Measurements from ENCODE around the gene TAL2.
A peak's percentile ranks its signal among the peaks of the same experiment; 100 is the strongest.

The TAL2 gene

DNA sequence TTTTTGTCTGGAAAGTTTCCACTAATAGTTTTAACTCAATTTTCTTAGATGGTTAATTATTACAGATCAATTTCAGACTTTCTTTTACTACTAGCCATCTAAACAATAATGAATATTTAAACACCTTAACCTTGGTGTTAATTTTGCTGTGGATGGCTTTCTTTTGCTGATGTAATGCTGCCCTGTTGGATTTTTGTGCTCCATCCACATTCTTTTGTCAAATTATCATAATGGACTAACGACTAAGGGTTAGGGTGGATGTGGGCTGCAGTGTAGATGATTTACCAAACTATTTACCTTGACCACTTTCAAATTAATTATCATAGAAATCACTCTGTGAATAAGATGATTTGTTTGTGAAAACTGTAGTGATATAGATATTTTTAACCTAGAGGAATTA, 16.5 kb downstream of the TAL2 start:
- H3K9me3 ChIP-seq (ENCODE audit: control insufficient read depth, low read length), result no peaks in the 10 kb centered on the region
- H3K4me1 ChIP-seq (ENCODE audit: control insufficient read depth, insufficient read depth, low read length), result no peaks in the 10 kb centered on the region
- no peak overlapping the region for H3K9ac ChIP-seq (ENCODE audit: low read length)
- no peaks in the 10 kb centered on the region for H3K36me3 ChIP-seq (ENCODE audit: control insufficient read depth, insufficient read depth, low read length)
- H3K27me3 ChIP-seq (ENCODE audit: control insufficient read depth, insufficient read depth, low read length), result peaks cover 2% of the 10 kb centered on the region
- no peak overlapping the region for H3K4me3 ChIP-seq (ENCODE audit: low read length)

- Histone ChIP-seq H3K9me3 (ENCODE audit: control insufficient read depth, low read length) (no peaks in the 10 kb centered on the region), H3K9ac (ENCODE audit: low read length) (no peak overlapping the region), H3K4me3 (ENCODE audit: low read length) (no peak overlapping the region), H3K27me3 (ENCODE audit: control insufficient read depth, insufficient read depth, low read length) (no peaks in the 10 kb centered on the region), H3K36me3 (ENCODE audit: control insufficient read depth, insufficient read depth, low read length) (no peaks in the 10 kb centered on the region), H3K4me1 (ENCODE audit: control insufficient read depth, insufficient read depth, low read length) (no peaks in the 10 kb centered on the region)
Observed at GRCh38 chr9:105679257-105680022, 17.2 kb downstream of the TAL2 start.

DNA sequence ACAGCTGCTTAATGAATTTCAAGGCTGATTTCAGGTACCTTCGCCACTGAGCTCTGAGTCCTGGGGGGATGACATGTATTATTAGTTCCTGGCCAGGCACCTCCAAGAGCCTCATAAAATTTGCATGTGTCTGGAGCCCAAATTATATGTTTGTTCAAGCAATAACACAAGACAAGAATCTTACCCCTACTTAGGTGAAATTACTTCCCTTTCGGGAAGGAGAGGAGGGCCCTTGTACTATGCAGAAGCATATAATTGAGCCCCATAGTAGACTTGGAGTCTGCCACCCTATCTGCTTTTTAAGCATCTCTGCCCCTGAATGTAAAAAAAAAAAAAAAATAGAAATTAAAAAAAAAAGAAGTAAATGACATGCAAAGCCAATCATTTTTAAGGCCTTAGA, 19.1 kb downstream of the TAL2 start:
- Histone ChIP-seq H3K4me3 (ENCODE audit: low read length) (no peak overlapping the region), H3K9me3 (ENCODE audit: control insufficient read depth, low read length) (no peaks in the 10 kb centered on the region), H3K4me1 (ENCODE audit: control insufficient read depth, insufficient read depth, low read length) (no peaks in the 10 kb centered on the region), H3K9ac (ENCODE audit: low read length) (no peak overlapping the region), H3K27me3 (ENCODE audit: control insufficient read depth, insufficient read depth, low read length) (no peaks in the 10 kb centered on the region), H3K36me3 (ENCODE audit: control insufficient read depth, insufficient read depth, low read length) (no peaks in the 10 kb centered on the region)

GRCh38 chr9:105681724-105682123, 19.5 kb downstream of the TAL2 start:
- Histone ChIP-seq H3K27me3 (ENCODE audit: control insufficient read depth, insufficient read depth, low read length) (no peaks in the 10 kb centered on the region), H3K4me3 (ENCODE audit: low read length) (no peak overlapping the region), H3K4me1 (ENCODE audit: control insufficient read depth, insufficient read depth, low read length) (no peaks in the 10 kb centered on the region), H3K9ac (ENCODE audit: low read length) (no peak overlapping the region), H3K9me3 (ENCODE audit: control insufficient read depth, low read length) (no peaks in the 10 kb centered on the region), H3K36me3 (ENCODE audit: control insufficient read depth, insufficient read depth, low read length) (no peaks in the 10 kb centered on the region)

GRCh38 chr9:105683688-105684275, 21.5 kb downstream of the TAL2 start:
- Histone ChIP-seq H3K36me3 (ENCODE audit: control insufficient read depth, insufficient read depth, low read length) (no peaks in the 10 kb centered on the region), H3K9me3 (ENCODE audit: control insufficient read depth, low read length) (no peaks in the 10 kb centered on the region), H3K27me3 (ENCODE audit: control insufficient read depth, insufficient read depth, low read length) (no peaks in the 10 kb centered on the region), H3K4me1 (ENCODE audit: control insufficient read depth, insufficient read depth, low read length) (no peaks in the 10 kb centered on the region), H3K4me3 (ENCODE audit: low read length) (no peak overlapping the region), H3K9ac (ENCODE audit: low read length) (no peak overlapping the region)

- no peak overlapping the region for H3K4me3 ChIP-seq (ENCODE audit: low read length)
- H3K9ac ChIP-seq (ENCODE audit: low read length), result no peak overlapping the region
- no peaks in the 10 kb centered on the region for H3K9me3 ChIP-seq (ENCODE audit: control insufficient read depth, low read length)
- no peaks in the 10 kb centered on the region for H3K36me3 ChIP-seq (ENCODE audit: control insufficient read depth, insufficient read depth, low read length)
- H3K4me1 ChIP-seq (ENCODE audit: control insufficient read depth, insufficient read depth, low read length), result no peaks in the 10 kb centered on the region
- H3K27me3 ChIP-seq (ENCODE audit: control insufficient read depth, insufficient read depth, low read length), result no peaks in the 10 kb centered on the region
Observed at GRCh38 chr9:105686936-105687335, 24.7 kb downstream of the TAL2 start.

DNA sequence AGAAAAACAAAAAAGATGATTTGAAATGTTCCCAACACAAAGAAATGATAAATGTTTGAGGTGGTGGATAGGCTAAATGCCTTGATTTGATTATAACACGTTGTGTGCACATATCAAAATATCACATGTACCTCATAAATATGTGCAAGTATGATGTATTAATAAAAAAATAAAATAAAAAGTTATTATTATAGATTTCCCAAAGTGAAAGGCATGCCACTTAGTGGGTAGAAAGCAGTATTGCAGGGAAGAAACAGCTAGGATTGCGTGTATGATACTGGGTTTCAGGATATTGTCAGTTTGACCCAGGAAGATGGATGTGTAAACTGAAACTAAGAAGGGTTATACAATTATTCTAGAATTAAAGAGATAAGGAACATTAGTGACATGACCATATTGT, 28.5 kb downstream of the TAL2 start:
- Histone ChIP-seq H3K36me3 (ENCODE audit: control insufficient read depth, insufficient read depth, low read length) (no peaks in the 10 kb centered on the region), H3K4me3 (ENCODE audit: low read length) (no peak overlapping the region), H3K4me1 (ENCODE audit: control insufficient read depth, insufficient read depth, low read length) (no peaks in the 10 kb centered on the region), H3K27me3 (ENCODE audit: control insufficient read depth, insufficient read depth, low read length) (no peaks in the 10 kb centered on the region), H3K9me3 (ENCODE audit: control insufficient read depth, low read length) (no peaks in the 10 kb centered on the region), H3K9ac (ENCODE audit: low read length) (no peak overlapping the region)

DNA sequence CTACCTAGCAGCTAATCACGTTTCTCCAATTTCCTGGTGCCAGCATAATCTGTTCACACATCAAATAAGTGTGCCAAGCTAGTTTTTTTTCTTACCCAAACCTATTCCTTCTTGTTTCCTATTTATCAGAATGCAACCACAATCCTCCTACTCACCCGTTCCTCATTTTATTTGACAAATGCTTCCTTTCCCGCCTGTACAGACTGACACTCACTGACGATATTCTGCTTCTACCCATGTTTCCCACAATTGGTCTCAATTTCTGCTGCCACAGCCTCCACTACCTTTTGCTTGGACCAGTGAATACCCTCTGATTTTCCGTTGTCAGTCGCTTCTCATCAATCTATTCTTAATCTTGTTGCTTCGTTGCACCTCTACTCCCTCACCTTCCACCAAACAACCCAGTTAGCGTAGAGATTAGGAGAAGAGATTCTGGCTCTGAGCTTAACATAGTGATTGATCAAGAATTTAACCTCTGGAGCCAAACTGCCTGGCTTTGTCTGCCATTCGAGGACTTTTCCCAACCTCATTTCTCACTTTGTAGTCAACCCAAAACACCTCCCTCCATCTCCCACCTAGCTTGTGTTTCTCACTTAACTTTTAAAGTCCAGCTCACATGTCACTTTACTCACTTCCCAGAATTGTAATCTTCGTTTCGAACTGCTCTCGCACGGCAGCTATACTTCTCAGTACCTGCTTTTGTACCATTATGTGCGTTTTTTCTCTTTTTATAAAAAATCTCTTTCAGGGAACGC, 31.4 kb downstream of the TAL2 start:
- Histone ChIP-seq H3K4me3 (ENCODE audit: low read length) (peak overlapping the region; percentile 11), H3K36me3 (ENCODE audit: control insufficient read depth, insufficient read depth, low read length) (no peaks in the 10 kb centered on the region), H3K27me3 (ENCODE audit: control insufficient read depth, insufficient read depth, low read length) (no peaks in the 10 kb centered on the region), H3K9ac (ENCODE audit: low read length) (no peak overlapping the region), H3K9me3 (ENCODE audit: control insufficient read depth, low read length) (no peaks in the 10 kb centered on the region), H3K4me1 (ENCODE audit: control insufficient read depth, insufficient read depth, low read length) (no peaks in the 10 kb centered on the region)

GRCh38 chr9:105694190-105694847, 32.1 kb downstream of the TAL2 start, which contains the start of gene TMEM38B:
Gene TMEM38B (plus strand): TSS chr9:105694541. CDS start chr9:105694661, 120 bp downstream.
- Histone ChIP-seq H3K4me1 (ENCODE audit: control insufficient read depth, insufficient read depth, low read length) (no peaks in the 10 kb centered on the region), H3K27me3 (ENCODE audit: control insufficient read depth, insufficient read depth, low read length) (no peaks in the 10 kb centered on the region), H3K36me3 (ENCODE audit: control insufficient read depth, insufficient read depth, low read length) (no peaks in the 10 kb centered on the region), H3K9me3 (ENCODE audit: control insufficient read depth, low read length) (no peaks in the 10 kb centered on the region), H3K4me3 (ENCODE audit: low read length) (peak within 1 kb of the TSS; percentile 32), H3K9ac (ENCODE audit: low read length) (peak within 1 kb of the TSS; percentile 29)

DNA sequence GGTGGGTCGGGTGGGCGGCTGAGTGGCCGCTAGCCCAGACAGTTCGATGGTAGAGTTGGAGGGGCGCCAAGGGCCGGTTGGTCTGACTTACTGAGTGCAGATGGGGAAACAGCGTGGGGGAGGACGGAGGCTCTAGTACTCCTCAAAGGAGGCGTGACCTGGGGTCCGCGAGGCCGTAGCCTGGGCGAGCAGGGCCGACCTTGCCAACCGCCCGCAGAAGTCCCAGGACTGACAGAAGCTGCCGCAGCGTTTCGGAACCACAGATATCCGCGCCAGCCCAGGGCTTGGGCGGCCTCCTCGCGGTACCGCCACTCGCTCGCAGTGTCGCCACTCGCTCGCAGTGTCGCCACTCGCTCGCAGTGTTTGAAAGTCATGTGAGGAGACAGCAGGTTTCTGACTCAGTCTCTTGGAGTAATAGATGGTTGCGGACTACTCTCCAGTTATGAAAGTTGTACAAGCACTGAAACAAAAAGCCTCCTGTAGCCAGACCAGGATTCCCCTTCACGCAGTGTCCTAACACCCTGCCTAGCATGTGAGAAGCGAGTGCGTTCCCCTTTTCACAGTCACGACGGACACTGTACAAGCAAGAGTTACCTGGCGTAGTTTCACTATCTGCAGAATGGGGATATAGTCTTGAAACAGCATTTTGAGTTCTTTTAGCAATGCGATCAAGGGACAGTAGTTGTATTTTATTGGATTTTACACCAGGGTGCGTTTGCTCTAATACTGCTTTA, 32.8 kb downstream of the TAL2 start:
- Histone ChIP-seq H3K4me1 (ENCODE audit: control insufficient read depth, insufficient read depth, low read length) (no peaks in the 10 kb centered on the region), H3K9ac (ENCODE audit: low read length) (peak overlapping the region; percentile 29), H3K4me3 (ENCODE audit: low read length) (peak overlapping the region; percentile 32), H3K9me3 (ENCODE audit: control insufficient read depth, low read length) (no peaks in the 10 kb centered on the region), H3K36me3 (ENCODE audit: control insufficient read depth, insufficient read depth, low read length) (no peaks in the 10 kb centered on the region), H3K27me3 (ENCODE audit: control insufficient read depth, insufficient read depth, low read length) (no peaks in the 10 kb centered on the region)

DNA sequence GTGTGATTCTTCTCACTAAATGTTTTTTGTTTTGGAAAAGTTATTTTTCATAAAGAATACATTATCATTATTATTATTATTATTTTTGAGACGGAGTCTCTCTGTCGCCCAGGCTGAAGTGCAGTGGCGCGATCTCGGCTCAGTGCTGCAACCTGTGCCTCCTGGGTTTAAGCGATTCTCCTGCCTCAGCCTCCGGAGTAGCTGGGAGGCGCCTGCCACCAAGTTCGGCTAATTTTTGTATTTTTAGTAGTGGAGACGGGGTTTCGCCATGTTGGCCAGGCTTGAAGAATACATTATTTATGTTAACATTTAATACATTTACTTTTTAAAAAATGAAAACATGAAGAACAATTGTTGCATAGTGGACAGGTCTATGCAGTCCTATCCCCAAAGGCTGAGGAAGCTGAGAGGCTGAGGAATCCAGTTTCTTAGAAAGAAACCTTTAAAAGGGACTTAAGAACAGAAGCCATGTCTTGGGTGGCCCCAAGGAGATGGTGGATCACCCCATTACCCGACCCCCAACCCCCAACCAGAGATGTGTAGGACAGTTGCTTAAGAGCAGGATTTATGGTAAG, 34.0 kb downstream of the TAL2 start:
- no peak overlapping the region for H3K4me3 ChIP-seq (ENCODE audit: low read length)
- no peaks in the 10 kb centered on the region for H3K27me3 ChIP-seq (ENCODE audit: control insufficient read depth, insufficient read depth, low read length)

More for the DNA sequence above, 34.0 kb downstream of the TAL2 start:
- Histone ChIP-seq H3K4me1 (ENCODE audit: control insufficient read depth, insufficient read depth, low read length) (no peaks in the 10 kb centered on the region), H3K9ac (ENCODE audit: low read length) (no peak overlapping the region), H3K9me3 (ENCODE audit: control insufficient read depth, low read length) (no peaks in the 10 kb centered on the region), H3K36me3 (ENCODE audit: control insufficient read depth, insufficient read depth, low read length) (no peaks in the 10 kb centered on the region)
